ENCODE measurements around the gene KRT6B. TPM values are rescaled to one million over a fixed set of nuclear protein-coding genes. Genes with fewer than 3 reads are reported as not detected.

KRT6B gene
- total and polyA plus RNA-seq, 2 donors (not counting 3 experiments of a cell fraction or from before 2014, with no cell fraction given), result 0.03 TPM; not detected in 1

GRCh38 chr12:52497975-52498374, 46.0 kb upstream of the KRT6B start:
- Histone ChIP-seq H3K9ac (replicated peaks; ENCODE audit: extremely low read depth, insufficient read depth, low read length) (no peak overlapping the region), H4K20me1 (replicated peaks; ENCODE audit: control insufficient read depth, extremely low read depth, insufficient read depth, low read length) (no peaks in the 10 kb centered on the region), H2AFZ (ENCODE audit: low read depth, low read length) (no peak overlapping the region), H3K4me2 (ENCODE audit: insufficient read depth, low read length) (no peak overlapping the region), H3K4me3 (replicated peaks in 1 of 3; ENCODE audit: insufficient read depth in 1 of 3, low read depth in 1 of 3, low read length in 3 of 3) (no peak overlapping the region), H3K9me3 (replicated peaks; ENCODE audit: control insufficient read depth, insufficient read depth, low read length) (no peaks in the 10 kb centered on the region), H3K27ac (ENCODE audit: insufficient read depth, low read depth, low read length) (no peak overlapping the region), H3K79me2 (ENCODE audit: control insufficient read depth, insufficient read depth, low read length) (no peaks in the 10 kb centered on the region), H3K27me3 (ENCODE audit: control insufficient read depth in 2 of 2, insufficient read depth in 2 of 2, low read length in 2 of 2) (peaks cover 10 to 12% of the 10 kb centered on the region in 2 experiments), H3K4me1 (ENCODE audit: control insufficient read depth, extremely low read depth, insufficient read depth, low read length) (no peaks in the 10 kb centered on the region), H3K9me1 (replicated peaks; ENCODE audit: control insufficient read depth, extremely low read depth, insufficient read depth, low read length) (no peaks in the 10 kb centered on the region), H3K36me3 (ENCODE audit: control insufficient read depth in 2 of 2, extremely low read depth in 1 of 2, insufficient read depth in 2 of 2, low read length in 2 of 2) (no peaks in the 10 kb centered on the region)
- FAIRE-seq (no peak), DNase-seq (ENCODE audit: low read depth, low spot score) (no peak)
- intact Hi-C loops (cut with micrococcal nuclease), result no loop called here
- TF ChIP-seq, protein P1, sequence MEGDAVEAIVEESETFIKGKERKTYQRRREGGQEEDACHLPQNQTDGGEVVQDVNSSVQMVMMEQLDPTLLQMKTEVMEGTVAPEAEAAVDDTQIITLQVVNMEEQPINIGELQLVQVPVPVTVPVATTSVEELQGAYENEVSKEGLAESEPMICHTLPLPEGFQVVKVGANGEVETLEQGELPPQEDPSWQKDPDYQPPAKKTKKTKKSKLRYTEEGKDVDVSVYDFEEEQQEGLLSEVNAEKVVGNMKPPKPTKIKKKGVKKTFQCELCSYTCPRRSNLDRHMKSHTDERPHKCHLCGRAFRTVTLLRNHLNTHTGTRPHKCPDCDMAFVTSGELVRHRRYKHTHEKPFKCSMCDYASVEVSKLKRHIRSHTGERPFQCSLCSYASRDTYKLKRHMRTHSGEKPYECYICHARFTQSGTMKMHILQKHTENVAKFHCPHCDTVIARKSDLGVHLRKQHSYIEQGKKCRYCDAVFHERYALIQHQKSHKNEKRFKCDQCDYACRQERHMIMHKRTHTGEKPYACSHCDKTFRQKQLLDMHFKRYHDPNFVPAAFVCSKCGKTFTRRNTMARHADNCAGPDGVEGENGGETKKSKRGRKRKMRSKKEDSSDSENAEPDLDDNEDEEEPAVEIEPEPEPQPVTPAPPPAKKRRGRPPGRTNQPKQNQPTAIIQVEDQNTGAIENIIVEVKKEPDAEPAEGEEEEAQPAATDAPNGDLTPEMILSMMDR (IDR thresholded peaks at IDR 0.05; ENCODE audit: extremely low read depth in 1 of 2, insufficient read depth in 1 of 2, low read depth in 1 of 2, low read length in 2 of 2), result no peak
- TF ChIP-seq JUN (IDR thresholded peaks at IDR 0.05; ENCODE audit: borderline replicate concordance, insufficient read depth, insufficient read length, low read depth) (no peak), FOS (IDR thresholded peaks at IDR 0.05; ENCODE audit: borderline replicate concordance, insufficient read depth, low read length) (no peak), POLR2A (IDR thresholded peaks at IDR 0.05; ENCODE audit: low read depth, low read length) (no peak), MAX (IDR thresholded peaks at IDR 0.05; ENCODE audit: insufficient read depth, insufficient read length) (no peak), MYC (IDR thresholded peaks at IDR 0.05; ENCODE audit: low read depth, low read length) (no peak), EZH2 (IDR thresholded peaks at IDR 0.05; ENCODE audit: borderline replicate concordance, low read depth, low read length, severe bottlenecking) (no peak), POLR2AphosphoS5 (IDR thresholded peaks at IDR 0.05; ENCODE audit: insufficient read depth, low read depth, low read length) (no peak), GATA2 (IDR thresholded peaks at IDR 0.05; ENCODE audit: insufficient read depth, insufficient read length, low read depth, low read length) (no peak)
- no TSS peak for BruUV-seq (replicated peaks)
- ChIA-PET POLR2A (no interaction called here), CTCF (no interaction called here)
- dilution Hi-C loops (cut with MboI; ENCODE audit: extremely low pct_ligation_motif_present, low sequenced_read_pairs), result no loop called here
